CD4-positive, alpha-beta T cell treated with Interleukin-6 at 100 ng/mL for 8 hours (primary cell): ENCODE measurements around the gene TPPP3.
"Not testable (repeated sequence)": the region's sequence is repeated elsewhere in the genome, so short reads cannot be mapped to it uniquely, and the experiment has no call there.

Source experiments
- DNase-seq: peaks from one replicate; pipeline ENCODE4 v3.0.0-alpha.2; 2020; ENCODE audit warnings: mixed read lengths, low spot score

The TPPP3 gene

DNA sequence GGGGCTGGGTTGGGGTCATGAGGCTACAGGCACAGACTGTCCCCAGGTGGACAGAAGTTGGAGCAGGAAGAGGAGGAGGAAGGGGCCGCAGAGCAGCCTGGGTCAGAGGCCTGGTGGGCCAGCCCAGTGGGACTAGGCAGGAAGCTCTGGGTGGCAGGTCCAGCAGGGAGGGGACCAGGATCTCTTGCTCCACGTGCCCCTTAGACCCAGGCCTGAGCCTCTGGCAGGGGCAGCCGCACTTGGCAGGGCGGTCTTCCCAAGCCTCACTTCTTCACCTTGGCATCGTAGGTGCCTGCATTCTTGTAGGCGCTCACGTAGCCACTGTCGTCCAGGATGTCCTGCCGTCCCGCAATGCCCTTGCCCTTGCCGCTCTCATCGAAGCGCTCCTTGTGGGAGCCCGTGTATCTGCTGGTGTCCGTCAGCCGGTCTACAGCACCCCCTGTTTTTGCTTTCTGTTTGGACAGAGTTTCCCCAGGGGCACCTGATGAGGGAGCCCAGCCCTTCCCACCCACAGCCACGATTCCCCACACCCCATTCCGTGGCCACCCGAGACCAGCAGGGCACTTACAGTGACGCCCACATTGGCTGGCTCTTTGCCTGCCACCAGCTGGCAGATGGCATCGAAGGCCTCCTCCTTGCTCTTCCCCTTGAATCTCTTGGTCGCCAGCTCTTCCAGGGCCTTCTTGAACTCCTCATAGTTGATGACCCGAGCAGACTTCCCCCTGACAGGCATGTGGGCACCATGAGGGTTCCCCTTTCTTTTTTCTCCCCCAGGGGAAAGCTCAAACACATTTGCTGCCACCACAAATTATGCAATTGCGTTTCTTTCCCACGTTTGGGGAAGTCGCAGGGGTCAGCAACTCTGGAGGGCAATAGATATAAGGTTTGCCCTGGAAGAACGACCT, 3.1 kb downstream of the TPPP3 start:
- no peak for DNase-seq

DNA sequence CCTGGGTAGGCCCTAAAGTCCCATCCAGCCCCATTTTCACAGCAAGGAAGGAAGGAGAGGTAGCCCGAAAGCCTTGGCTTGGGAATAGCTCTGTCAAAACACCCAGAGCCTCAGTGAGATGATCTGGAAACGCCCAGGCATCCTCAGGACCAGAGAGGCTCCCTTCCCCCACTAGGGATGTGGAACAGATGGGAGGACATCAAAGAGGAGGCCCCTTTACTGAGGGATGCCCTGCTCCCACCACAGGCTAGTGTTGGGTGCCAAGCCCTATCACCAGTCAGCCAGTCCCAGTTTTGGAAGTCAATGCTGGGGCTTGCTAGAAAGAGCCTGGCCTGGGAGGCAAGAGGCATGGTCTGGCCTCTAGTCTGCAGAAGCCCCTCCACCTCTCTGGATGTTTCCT, 4.7 kb downstream of the TPPP3 start:
- DNase-seq: no peak

DNA sequence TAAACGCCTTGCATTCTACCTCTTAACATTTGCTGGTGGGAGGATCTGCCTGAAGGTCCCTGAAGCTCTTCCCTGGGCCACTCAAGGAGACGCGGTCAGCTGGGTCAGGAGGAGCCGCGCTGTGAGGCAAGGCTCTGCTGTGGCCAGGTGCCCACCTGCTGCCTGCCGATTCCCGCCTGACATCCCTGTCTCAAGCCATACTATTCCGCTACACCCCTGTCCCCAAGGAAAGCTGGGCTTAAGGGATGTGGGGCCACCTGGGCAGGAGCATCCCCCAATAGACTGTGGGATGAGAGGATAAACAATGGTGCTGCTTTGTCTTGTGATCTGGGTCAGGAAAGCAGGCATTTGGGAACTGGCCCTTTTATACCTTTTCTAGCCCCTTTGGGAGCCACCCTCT, 5.1 kb downstream of the TPPP3 start:
- no peak for DNase-seq

DNA sequence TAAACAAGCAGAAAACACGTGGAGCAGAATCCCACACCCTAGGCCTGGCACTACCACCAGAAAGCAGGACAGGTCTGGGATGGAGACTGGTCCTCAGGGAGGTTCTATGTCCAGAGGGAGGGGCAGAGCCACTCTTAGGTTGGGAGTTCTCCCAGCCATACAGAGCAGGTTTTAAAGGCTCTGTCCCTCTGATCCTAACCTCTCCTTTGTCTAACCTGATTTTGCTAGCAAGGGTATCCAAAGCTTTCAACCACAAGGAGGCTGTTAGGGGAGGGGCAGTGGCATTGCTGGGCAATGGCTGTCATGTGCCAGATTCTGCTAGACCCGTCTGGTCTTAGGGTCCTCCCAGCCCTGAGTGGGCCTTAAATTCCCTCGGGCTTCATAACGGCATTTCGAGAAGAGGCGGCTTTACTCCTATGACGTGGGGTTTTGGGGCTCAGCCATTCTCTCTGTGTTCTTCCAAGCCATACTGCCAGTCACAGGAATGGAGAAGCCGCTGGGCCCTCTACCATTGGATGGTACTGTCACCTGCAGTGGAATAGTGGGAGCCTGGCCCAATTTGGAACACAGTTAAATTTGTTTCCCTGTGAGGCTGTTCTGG, 5.7 kb downstream of the TPPP3 start:
- no peak for DNase-seq

DNA sequence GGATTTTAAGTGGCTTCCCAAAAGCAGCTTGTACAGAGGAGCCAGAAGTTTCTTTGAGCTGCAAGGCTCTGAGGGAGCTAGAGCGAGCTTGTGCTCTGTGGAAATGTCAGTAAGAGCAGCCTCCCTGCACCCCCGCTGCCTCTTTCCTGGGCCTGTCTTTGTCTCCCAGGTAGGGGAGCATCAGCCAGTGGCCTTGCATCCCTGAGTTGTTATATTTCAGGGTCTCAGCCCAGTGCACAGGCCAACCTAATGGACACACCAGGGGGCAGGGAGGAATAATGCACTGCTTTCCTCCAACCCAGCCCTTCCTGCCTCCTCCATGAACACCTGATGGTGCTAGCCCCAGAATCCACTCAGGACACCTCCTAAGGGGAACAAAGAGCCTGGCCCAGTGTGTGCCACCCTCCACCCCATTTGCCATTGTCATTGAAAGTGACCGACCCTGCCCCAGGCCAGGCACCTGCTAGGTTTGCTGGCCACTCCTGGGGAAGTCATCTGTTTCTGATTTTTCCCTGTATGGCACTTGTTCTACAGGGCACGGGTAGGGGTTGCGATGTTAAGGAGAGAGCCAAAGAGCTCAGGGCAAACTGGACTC, 6.3 kb downstream of the TPPP3 start:
- DNase-seq: no peak

DNA sequence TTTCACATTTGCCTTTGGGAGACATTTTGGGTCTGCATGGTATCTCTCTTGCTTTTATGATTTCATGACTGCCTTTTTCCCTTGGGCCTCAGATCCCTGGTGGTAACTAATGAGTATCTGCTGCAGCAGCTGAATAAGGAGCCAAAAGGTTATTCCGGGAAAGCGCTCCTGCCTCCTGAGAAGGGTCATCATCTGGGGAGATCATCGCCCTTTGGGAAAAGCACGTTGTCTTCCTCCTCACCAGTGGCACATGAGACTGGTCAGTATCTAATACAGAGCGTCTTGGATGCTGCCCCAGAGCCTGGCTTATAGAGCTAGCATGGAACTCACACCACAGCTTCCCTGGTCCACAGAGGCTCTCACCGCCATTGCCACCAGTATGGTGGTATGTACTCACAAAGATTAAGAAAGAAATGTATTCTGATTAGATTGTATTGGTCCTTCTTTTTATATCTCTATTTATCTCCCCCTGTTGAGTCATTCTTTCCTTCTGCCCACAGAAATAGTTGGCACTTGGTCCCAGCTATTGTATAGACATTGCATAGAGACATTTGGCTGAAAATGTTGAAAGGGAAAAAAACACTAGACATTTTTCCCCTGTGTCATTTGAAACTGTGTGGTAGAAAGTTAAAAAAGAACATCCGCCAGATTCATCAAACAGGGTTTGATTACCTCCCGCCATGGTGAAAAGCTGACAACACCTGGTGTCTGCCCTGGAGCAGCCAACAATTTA, 8.4 kb downstream of the TPPP3 start:
- DNase-seq: no peak

DNA sequence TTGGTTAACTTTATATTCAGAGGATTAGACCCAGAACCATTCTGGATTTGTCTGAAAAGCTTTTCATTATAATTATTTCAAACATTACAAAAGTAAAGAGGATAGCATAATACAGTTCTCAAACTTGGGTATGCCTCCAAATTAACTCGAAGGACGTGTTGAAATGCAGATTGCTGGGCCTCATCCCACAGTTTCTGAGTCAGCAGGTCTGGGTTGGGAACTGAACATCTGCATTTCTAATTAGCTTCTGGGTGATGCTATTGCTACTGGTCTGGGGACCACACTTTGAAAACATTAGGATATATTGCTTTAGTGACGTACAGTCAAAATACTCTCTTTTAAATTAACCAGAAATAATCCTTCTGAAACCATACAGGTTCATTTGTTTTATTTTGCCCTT, 10.0 kb downstream of the TPPP3 start:
- DNase-seq: no peak

DNA sequence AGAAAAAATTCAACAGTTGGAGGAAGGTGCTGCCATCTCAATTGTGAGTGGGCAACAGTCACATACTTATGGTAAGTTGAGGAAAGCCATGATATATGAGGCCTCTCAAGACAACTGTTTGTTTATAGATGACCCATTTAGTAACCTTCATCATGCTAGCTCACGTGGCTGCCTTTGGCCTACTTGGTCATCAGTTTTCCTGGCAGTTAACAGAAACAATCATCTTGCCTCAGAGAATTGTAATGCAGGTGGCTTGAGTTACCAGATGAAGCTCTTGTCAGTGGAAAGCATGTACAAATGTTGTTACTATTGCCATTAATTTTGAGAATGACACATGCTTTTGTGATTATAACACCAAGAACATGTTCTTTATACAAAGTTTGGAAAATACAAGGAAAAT, 14.7 kb downstream of the TPPP3 start:
- no peak for DNase-seq

DNA sequence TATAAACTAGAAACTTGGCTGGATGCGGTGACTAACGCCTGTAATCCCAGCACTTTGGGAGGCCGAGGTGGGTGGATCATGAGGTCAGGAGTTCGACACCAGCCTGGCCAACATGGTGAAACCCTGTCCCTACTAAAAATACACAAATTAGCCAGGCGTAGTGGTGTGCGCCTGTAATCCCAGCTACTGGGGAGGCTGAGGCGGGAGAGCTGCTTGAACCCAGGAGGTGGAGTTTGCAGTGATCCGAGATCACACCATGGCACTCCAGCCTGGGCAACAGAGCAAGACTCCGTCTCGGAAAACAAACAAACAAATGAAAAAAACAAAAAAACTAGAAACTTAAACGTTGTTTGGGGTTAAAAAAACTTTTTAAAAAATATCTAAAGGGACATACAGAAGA, 17.3 kb downstream of the TPPP3 start:
- DNase-seq: not testable (repeated sequence)

DNA sequence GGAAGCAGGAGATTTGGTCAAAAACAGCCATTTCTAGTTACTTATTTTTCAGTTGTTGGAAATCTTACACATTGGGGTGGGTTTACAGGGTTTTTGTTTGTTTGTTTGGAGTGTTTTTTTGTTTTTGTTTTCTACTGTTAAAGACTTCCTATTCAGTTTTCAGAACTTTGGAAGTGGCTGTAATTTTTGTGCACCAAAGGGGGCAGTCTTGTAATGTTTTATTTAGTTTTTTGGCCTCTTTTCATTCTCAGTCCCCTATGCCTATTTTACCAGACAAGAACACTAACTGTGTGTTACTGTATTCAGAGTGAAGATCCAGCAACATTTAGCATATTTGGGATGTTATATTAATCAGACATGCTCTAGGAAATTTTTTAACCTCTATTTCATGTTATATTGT, 20.6 kb downstream of the TPPP3 start:
- no peak for DNase-seq

DNA sequence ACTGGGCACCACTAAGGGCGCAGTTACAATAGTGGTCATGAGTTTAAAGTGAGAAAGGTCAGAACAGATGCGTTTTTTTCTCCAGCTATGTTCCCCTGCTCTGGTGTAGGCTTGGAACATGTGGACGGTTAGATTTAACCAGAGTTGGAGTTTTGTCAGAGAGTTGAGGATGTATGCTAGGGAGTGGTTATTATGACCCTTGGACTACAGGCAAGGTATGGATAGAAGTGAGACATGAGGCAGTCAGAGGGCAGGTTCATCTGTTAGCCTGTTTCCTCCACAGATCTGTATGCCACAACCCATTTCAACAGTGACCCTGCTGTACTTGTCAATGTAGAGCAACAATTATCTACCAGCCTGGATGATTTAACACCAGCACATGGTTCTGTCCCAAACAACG, 22.6 kb downstream of the TPPP3 start:
- no peak for DNase-seq

DNA sequence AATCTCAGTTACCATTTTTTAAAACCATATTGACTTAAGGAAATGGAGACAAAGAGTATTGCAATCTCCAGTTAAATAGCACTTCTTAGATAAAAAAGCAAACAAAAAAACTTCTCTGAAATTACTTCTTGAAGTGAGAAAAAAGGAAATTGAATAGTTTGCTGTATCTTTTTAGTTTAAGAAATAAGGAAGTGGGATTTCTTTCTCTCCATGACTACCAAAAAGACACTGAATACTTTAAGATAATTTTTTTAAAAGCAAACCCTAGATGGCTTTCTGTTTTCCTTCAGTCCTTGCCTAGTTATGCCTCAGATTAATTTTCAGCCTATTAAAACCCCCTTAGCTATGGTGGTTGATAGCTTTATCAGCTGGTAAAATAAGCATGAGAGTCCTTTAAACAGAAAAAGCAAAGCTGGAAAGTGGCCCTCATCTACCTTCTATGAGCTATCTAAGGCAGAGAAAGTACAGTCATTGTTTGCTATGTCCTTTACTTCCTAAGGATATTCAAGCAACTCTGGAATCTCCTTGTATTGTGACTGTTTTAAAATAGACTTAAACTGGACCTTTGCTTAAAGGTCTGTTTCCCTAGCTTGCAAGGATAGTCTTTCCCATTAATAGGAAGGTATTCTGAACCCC, 28.6 kb downstream of the TPPP3 start:
- DNase-seq: no peak

DNA sequence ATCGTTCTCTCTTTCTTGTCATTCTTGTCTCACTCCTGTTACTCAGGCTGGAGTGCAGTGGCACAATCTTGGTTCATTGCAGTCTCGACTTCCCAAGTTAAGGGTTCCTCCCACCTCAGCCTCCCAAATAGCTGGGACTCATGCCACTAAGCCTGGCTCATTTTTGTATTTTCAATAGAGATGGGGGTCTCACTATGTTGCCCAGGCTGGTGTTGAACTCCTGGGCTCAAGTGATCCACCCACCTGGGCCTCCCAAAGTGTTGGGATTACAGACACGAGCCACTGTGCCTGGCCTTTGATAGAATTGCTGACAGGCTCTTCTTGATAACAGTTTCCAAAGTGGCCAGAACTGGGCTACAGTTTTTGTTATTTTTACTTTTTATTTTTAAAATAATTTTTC, 32.3 kb downstream of the TPPP3 start:
- DNase-seq: no peak

DNA sequence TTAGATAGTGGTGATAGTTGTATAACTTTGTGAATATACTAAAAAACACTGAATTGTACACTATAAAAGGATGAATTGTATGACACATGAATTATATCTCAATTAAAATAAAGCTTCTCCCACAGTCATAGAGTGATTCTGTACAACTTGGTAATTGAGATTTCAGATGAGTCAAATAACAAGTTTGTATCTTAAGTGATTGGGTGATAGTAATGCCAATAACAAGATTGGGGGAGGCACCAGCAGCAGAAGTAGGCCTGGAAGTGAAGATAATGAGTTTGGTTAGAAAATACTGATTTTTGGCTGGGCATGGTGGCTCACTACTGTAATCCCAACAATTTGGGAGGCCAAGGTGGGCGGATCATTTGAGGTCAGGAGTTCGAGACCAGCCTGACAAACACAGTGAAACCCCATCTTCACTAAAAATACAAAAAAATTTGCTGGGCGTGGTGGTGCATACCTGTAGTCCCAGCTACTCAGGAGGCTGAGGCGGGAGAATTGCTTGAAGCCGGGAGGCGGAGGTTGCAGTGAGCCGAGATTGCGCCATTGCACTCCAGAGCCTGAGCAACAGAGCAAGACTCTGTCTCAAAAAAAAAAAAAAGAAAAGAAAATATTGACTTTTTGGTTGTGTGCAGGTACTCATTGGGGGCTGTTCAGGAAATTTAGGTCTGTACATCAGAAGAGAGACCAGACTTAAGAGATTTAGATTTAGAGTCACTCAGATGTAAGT, 33.6 kb downstream of the TPPP3 start:
- DNase-seq: not testable (repeated sequence)

DNA sequence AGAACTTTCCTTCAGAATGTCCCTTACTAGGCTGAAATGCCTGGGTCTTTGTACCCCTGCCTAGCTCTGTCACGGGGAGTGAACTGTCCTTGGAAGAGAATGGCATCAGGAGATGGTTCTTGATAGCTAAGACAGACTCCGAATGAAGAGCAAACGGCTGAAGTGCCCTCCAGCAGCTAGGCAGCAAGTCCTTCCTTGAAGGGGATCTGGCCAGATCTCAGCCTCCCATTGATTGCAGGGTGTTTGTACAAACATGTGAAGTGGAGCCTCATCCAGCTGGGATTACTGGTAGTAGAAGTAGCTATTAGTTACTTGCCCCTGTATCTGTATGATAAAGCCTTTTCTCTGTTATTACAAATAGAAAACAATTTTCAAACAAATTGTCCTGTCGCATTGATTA, 35.7 kb downstream of the TPPP3 start:
- no peak for DNase-seq

DNA sequence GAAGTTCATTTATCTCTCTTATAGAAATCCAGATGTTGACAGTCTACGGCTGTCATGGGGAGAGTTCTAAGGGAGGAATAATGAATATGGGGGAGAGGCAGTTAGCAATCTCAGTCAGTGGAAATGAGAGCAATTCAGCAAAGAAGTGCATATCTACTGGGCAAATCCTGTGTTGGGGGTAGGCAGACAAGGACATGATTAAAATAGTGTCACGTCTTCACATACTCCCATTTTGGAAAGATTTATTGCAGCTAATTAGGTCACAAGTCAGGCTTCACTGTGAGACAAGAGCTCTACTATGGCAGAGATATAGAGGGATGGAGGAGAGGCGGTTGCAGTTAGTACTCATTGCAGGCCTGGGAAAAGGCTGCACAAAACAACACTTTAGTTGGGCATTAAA, 36.9 kb downstream of the TPPP3 start:
- DNase-seq: no peak

DNA sequence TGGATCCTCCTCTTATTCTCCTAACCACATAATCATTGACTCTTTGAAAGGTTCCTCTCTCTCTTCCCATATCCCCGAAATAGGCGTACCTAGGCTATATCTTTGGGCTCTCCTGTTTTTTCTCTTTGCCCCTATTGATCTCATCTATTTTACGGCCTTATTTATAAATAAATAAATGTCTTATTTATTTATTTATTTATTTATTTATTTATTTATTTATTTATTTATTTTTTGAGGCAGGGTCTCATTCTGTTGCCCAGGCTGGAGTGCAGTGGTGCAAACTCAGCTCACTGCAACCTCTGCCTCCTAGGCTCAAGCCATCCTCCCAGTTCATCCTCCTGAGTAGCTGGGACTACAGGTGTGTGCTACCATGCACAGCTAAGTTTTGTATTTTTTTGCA, 40.8 kb downstream of the TPPP3 start:
- not testable (repeated sequence) for DNase-seq

DNA sequence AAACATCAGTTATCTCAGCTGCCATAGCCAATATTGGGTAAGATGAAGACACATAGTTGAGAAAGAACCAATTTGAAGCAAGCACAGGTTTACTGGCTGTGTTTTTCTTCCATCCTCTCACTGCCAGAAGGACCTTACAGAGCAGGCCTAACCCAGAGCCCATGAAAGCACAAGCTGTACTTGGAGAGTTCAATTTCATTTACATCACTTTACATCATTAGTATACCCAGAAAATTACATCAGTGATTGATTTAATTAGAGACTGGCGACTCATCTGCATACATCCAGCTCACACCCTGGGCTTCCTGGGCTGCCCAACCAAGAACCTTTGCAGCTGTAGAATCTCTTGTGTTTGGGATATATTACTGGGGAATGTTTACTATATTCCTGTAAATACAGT, 43.0 kb downstream of the TPPP3 start:
- DNase-seq: no peak

DNA sequence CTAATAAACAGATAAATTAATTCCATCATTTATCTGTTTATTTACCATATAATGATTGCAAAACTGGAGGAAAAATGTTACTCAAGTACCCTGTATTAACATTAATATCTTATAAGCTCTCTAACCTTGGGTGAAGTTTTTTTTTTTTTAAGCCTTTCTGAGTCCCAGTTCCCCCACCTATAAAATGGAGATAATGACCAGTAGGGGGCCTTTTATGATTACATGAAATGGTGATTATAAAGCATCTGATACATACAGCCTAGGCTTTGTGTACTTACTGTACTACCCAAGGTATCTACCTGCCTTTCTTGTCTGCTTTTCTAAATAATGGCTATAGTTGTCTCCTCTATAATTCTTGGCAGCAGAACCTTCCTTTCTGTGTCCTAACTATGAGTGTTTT, 44.1 kb downstream of the TPPP3 start:
- peak; percentile 12 for DNase-seq

DNA sequence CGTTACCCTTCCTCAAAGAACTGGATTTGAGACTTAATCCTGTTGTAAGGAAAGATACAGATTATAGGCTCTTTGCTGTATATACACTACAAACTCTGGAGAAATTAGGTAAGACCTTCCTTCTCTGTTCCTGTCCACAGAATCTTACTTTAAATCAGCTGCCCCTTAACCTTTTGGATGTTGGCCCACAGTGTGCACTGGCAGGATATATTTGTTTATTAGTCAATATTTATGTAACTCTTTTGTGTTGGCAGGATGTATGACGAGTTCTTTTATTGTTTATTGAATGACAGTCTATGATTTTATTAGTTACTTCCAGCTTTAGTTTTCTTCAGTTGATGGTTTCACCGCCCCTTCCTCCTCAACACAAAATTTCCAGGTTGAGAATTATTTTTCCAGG, 47.0 kb downstream of the TPPP3 start:
- no peak for DNase-seq

DNA sequence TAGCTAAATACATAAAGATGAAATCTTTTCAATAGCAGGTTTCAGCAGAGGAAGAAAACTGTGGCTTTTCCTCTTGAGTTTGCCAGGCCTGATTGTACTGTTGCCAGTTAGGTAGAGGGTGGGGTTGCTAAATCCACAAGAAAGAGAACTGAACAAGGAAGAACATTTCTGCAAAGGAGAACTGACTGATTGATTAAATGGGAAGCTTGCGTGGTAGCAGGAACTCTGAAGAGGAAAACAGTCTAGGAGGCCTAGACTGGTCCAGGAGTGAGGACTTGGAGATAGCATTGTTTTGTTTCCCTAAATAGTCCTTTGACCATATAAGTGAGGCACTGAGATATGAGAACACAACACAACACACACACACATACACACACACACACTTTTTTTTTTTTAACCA, 47.9 kb downstream of the TPPP3 start:
- no peak for DNase-seq

DNA sequence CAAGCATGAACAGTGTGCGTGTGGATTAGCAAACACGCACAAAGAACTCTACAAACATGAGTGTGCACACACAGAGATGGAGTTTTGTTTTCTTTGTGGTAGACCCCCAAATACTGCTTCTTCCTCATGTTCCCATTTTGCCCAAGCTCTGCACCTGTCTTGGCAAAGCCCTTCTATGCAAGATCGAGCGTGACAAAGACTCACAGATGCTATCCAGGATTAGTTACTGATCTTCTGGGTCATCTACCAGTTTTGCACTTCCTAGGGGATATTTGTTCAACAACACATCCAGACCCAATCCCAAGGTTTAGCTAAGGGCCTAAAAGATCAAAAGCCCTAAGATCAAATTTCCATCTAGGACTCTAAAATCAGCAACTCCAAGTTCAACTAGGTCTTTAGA, 50.7 kb downstream of the TPPP3 start:
- no peak for DNase-seq
